OCI-LY1 (cell line): ENCODE data around the gene TAF7.

Experiments
- CTCF ChIP-seq: fragments of 200-600 bp; sonication (generic), shearing (Covaris generic); IDR thresholded peaks from 2 replicates; pipeline ENCODE4 v1.5.1; 2017; ENCODE audit warnings: mild to moderate bottlenecking, antibody characterized with exemption, low read length, moderate library complexity, mixed read lengths
- EZH2 ChIP-seq: fragments of 200-600 bp; sonication (generic), shearing (Covaris generic); IDR thresholded peaks from 2 replicates; pipeline ENCODE4 v1.8.0; 2017; ENCODE audit warnings: borderline replicate concordance, mixed run types, mild to moderate bottlenecking, antibody characterized with exemption, low read length, moderate library complexity, mixed read lengths

- TF ChIP-seq CTCF (peak; percentile 48), EZH2 (no peak)
These were observed 34.4 kb upstream of the TAF7 start, which contains the start of gene PCDHGA4 for GRCh38 chr5:141354900-141355469.
